ENCODE data around the gene ARPC1A. TPM values are rescaled to one million over a fixed set of nuclear protein-coding genes. Genes with fewer than 3 reads are reported as not detected.

The ARPC1A gene
- total RNA-seq, 1 donor from 2014 or later, result 198 TPM

- no peak for TF ChIP-seq EZH2 (IDR thresholded peaks at IDR 0.05; ENCODE audit: insufficient read depth, low read length)
- DNase-seq (ENCODE audit: low read depth) (no peak), FAIRE-seq (no peak)
- Mint-ChIP-seq H3K9me3 (ENCODE audit: unreplicated experiment) (no peaks in the 10 kb centered on the region), H3K4me3 (ENCODE audit: unreplicated experiment) (no peak overlapping the region), H3K27me3 (ENCODE audit: low read depth, unreplicated experiment) (no peaks in the 10 kb centered on the region), H3K27ac (ENCODE audit: unreplicated experiment) (no peak overlapping the region), H3K4me1 (ENCODE audit: low read depth, unreplicated experiment) (peaks cover 8% of the 10 kb centered on the region), H3K36me3 (ENCODE audit: low read depth, unreplicated experiment) (peaks cover 3% of the 10 kb centered on the region)
- H3K36me3 ChIP-seq (ENCODE audit: insufficient read depth, low read length), result peaks cover 32% of the 10 kb centered on the region
- no peaks in the 10 kb centered on the region for H3K27me3 ChIP-seq (ENCODE audit: insufficient read depth, low read length)
- peaks cover 60% of the 10 kb centered on the region for H4K20me1 ChIP-seq (ENCODE audit: insufficient read depth, low read length)
- no peak overlapping the region for H3K27ac ChIP-seq (ENCODE audit: low read depth, low read length)
- peaks cover 17% of the 10 kb centered on the region for H3K4me1 ChIP-seq (ENCODE audit: insufficient read depth, low read length)
- no peaks in the 10 kb centered on the region for H3K9me3 ChIP-seq (ENCODE audit: insufficient read depth, low read depth, low read length)
- H3K79me2 ChIP-seq (ENCODE audit: insufficient read depth, low read length), result peaks cover 10% of the 10 kb centered on the region
- no peak overlapping the region for H3K4me3 ChIP-seq (ENCODE audit: insufficient read depth, low read depth, low read length)
- no peak overlapping the region for H3K4me2 ChIP-seq (ENCODE audit: low read length)
- no peak overlapping the region for H3K9ac ChIP-seq (ENCODE audit: low read length)
- H2AFZ ChIP-seq (ENCODE audit: low read depth, low read length), result no peak overlapping the region
Measured at GRCh38 chr7:99389772-99390171, 64.1 kb downstream of the ARPC1A start.

- H3K4me3 Mint-ChIP-seq (ENCODE audit: unreplicated experiment), result peak overlapping the region; percentile 40
- Histone ChIP-seq H3K9ac (ENCODE audit: low read length) (no peak overlapping the region), H3K27ac (ENCODE audit: low read depth, low read length) (no peak overlapping the region), H3K4me1 (ENCODE audit: insufficient read depth, low read length) (peaks cover 17% of the 10 kb centered on the region), H2AFZ (ENCODE audit: low read depth, low read length) (no peak overlapping the region), H3K9me3 (ENCODE audit: insufficient read depth, low read depth, low read length) (no peaks in the 10 kb centered on the region), H3K4me2 (ENCODE audit: low read length) (no peak overlapping the region), H4K20me1 (ENCODE audit: insufficient read depth, low read length) (peaks cover 67% of the 10 kb centered on the region), H3K79me2 (ENCODE audit: insufficient read depth, low read length) (peaks cover 19% of the 10 kb centered on the region), H3K36me3 (ENCODE audit: insufficient read depth, low read length) (peaks cover 43% of the 10 kb centered on the region), H3K27me3 (ENCODE audit: insufficient read depth, low read length) (no peaks in the 10 kb centered on the region), H3K4me3 (ENCODE audit: insufficient read depth, low read depth, low read length) (no peak overlapping the region)
- H3K4me1 Mint-ChIP-seq (ENCODE audit: low read depth, unreplicated experiment), result peaks cover 9% of the 10 kb centered on the region
- no peaks in the 10 kb centered on the region for H3K27me3 Mint-ChIP-seq (ENCODE audit: low read depth, unreplicated experiment)
- TF ChIP-seq CTCF (IDR thresholded peaks at IDR 0.05; ENCODE audit: insufficient read depth, low read depth, low read length), result no peak
- H3K9me3 Mint-ChIP-seq (ENCODE audit: unreplicated experiment), result no peaks in the 10 kb centered on the region
- FAIRE-seq (no peak), DNase-seq (ENCODE audit: low read depth) (no peak)
- H3K27ac Mint-ChIP-seq (ENCODE audit: unreplicated experiment), result peak overlapping the region; percentile 53
- peaks cover 6% of the 10 kb centered on the region for H3K36me3 Mint-ChIP-seq (ENCODE audit: low read depth, unreplicated experiment)
Measured at GRCh38 chr7:99390941-99391602, 65.4 kb downstream of the ARPC1A start.

- peaks cover 63% of the 10 kb centered on the region for H4K20me1 ChIP-seq (ENCODE audit: insufficient read depth, low read length)
- H3K4me2 ChIP-seq (ENCODE audit: low read length), result peak overlapping the region; percentile 79
- peaks cover 19% of the 10 kb centered on the region for H3K79me2 ChIP-seq (ENCODE audit: insufficient read depth, low read length)
- DNase-seq (ENCODE audit: low read depth), result no peak
- Mint-ChIP-seq H3K4me3 (ENCODE audit: unreplicated experiment) (no peak overlapping the region), H3K4me1 (ENCODE audit: low read depth, unreplicated experiment) (peaks cover 9% of the 10 kb centered on the region), H3K27ac (ENCODE audit: unreplicated experiment) (no peak overlapping the region), H3K27me3 (ENCODE audit: low read depth, unreplicated experiment) (no peaks in the 10 kb centered on the region), H3K9me3 (ENCODE audit: unreplicated experiment) (no peaks in the 10 kb centered on the region), H3K36me3 (ENCODE audit: low read depth, unreplicated experiment) (peaks cover 6% of the 10 kb centered on the region)
- FAIRE-seq, result no peak
- no peak overlapping the region for H2AFZ ChIP-seq (ENCODE audit: low read depth, low read length)
- TF ChIP-seq EZH2 (IDR thresholded peaks at IDR 0.05; ENCODE audit: insufficient read depth, low read length) (no peak), CTCF (IDR thresholded peaks at IDR 0.05; ENCODE audit: insufficient read depth, low read depth, low read length) (no peak)
- peaks cover 40% of the 10 kb centered on the region for H3K36me3 ChIP-seq (ENCODE audit: insufficient read depth, low read length)
- H3K9ac ChIP-seq (ENCODE audit: low read length), result no peak overlapping the region
- no peaks in the 10 kb centered on the region for H3K9me3 ChIP-seq (ENCODE audit: insufficient read depth, low read depth, low read length)
- H3K27ac ChIP-seq (ENCODE audit: low read depth, low read length), result no peak overlapping the region
- H3K4me1 ChIP-seq (ENCODE audit: insufficient read depth, low read length), result peaks cover 17% of the 10 kb centered on the region
- no peaks in the 10 kb centered on the region for H3K27me3 ChIP-seq (ENCODE audit: insufficient read depth, low read length)
- no peak overlapping the region for H3K4me3 ChIP-seq (ENCODE audit: insufficient read depth, low read depth, low read length)
Measured at GRCh38 chr7:99392046-99392445, 66.3 kb downstream of the ARPC1A start.
